Hematopoietic multipotent progenitor cell treated with erythropoietin and hydrocortisone succinate and interleukin-3 and kit ligand, for 17 days (in vitro differentiated cells): ENCODE measurements around the gene TRPV4.
"Not testable (repeated sequence)": the region's sequence is repeated elsewhere in the genome, so short reads cannot be mapped to it uniquely, and the experiment has no call there.

ENCODE experiments used
- DNase-seq: peaks from one replicate; pipeline ENCODE4 v3.0.0-alpha.2; 2015; ENCODE audit warnings: low spot score

Gene TRPV4

DNA sequence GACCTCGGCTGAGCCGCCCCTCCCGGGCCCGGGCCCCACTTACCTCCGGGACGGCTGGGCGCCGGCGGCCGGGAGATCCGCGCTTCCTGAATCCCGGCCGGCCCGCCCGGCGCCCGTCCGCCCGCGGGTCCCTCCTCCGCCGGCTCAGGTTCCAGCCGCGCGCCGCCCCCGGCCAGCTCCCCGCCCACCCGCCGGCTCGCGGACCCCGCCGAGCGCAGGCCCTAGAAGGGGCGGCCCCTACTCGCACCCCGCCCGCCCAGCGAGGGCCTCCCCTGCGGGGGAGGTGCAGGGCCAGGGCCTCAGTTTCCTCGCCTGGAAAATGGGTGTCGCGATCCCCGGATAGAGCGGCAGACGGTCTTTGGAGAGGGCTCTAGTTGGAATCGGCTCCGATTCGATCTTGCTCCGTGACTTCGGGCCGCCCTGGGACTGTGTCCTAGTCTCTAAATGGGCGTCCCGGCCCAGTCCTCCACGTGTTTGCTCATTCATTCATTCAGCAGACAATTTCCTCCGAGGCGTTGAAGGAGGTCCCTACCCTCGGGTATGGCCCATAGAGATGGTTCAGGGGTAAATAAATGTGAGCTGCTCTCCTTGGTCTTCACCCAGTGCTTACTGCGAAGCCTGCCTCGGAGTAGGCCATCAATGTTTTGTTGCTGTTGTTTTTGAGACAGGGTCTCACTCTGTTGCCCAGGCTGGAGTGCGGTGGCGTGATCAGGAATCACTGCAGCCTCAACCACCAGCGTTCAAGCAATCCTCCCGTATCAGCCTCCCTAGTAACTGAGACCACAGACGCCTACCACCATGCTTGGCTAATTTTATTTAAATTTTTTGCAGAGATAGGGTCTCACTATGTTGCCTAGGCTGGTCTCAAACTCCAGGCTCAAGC lies at the start of gene TRPV4:
TRPV4 (minus strand) TSS at position 92 of the 883 bp plus-strand sequence. CDS start 18,602 bp downstream, outside the sequence.
- DNase-seq: no peak

DNA sequence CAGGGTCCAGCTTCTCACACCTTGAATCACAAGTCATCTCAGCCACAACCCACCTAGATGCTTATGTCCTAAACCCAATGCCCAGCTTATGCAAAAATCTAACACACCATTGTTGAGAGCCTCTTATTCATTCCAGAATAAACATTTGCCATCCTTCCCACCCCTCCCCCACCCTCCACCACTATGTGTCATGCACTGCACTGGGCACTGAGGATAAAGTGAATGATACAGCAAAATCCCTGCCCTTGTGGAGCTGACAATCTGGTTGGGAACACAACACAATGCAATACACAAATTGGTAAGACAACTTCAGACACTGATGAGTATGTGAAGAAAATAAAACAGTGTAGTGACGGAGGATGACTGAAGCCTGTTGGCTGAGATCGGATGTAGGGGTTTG lies 48.6 kb upstream of the TRPV4 start:
- DNase-seq: no peak

DNA sequence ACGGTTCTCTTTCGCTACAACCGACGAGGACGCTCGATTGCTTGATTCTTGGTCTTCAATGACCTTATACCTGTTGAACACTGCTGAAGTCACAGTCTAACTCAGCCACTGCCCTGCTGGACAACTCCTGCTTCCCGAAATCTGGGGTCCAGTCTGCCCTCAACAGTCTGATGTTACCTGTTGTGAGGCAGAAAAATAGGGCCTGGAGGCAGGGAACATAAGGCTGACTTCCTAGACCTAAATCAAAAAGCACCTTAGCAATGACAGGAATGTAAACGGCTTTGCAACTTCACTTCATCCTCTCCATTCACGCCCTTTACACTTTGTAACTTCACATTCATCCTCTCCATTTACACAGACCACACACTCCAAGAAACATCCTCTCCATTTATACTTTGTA lies 47.7 kb upstream of the TRPV4 start:
- DNase-seq: no peak

DNA sequence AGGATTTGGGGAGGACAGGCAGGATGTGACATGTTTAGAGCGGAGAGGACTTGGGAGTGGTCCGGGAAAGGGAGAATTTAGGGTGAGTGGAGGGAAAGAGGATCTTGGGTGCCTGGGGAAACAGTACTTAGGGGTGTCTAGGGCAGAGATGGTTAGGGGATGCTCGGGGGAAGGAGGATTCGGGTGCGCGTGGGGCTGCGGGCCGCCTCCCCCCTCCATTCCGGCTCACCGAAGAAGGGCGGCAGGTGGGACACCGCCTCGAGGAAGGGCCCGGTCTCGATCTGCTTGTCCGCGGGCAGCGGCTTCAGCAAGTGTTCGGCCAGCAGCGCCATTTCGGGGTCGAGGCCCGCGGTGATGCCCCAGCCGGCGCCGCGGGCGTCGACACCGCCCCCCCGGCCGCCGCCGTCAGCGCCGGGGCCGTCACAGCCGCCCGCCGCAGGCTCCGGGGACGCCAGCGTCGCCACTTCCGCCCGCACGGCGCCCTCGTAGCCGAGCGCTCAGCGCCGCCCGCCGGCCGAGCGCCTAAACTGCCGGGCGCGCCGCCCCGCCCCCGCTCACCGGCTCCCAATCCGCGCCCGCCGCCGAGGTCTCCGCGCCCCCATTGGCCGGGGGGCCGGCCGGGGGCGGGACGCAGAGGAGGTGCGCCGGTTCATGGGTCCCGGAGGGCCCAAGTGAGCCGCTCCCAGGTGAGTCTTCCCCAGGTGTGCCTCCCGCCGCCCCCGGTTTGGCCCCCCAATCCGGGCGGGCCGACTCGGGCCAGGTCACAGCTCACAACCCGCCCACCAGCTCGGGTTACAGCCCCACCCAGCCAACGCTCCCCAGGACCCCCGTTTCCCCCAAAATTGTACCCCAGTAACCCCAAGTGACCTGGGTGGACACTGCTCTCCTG lies 47.1 kb upstream of the TRPV4 start, which contains the start of gene GLTP:
GLTP (minus strand) TSS at position 499 of the 889 bp plus-strand sequence; CDS start at position 332, 167 bp downstream.
- DNase-seq: peak; percentile 85

DNA sequence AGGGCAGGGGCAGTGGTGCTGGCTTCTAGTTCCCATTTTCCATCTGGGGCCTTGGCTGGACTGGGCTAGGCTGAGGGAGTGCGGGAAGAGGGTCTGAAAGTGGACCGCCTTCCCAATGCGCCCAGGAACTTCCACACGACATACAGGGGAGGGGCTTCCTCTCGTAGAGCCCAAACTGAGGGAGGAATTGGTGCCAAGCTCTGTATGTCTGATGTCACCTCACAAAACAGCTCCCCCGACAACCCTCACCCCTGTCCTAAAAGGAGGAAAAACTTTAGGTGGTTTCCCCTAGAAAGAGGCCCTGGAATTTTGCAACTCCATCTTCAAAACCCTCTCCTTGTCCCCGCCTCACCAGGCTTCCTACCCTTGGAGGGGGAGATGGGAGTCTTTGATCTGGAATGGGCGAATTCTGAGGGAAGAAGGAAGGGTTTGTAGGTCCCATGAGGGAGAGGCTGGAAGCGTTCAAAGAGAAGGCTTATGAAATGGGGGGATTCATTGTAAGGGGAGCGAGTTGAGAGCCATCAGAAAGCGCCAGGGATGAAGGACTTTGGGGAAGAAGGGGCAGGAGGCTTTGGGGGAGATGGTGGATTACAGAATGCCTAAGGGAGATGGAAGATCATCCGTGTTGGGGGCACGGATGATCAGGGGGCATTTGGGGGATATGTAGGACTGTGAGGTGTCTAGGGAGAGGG lies 46.3 kb upstream of the TRPV4 start:
- no peak for DNase-seq

DNA sequence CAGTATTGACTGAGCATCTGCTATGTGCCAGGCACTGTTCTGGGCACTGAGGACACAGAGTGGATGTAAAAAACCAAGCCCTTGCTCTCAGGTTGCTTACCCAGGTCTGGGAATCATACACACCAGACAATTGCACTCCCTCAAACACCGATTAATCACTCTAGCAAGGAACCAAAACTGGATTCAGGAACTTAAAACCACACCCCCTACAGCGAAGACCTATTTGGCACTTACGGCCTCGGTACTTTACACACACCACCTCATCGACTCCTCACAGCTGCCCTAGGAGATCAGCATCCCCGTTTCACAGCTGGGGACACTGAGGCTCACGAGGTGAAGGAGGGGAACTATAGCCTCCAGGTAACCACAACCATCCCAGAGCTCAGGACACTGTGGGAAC lies 45.6 kb upstream of the TRPV4 start:
- DNase-seq: no peak

DNA sequence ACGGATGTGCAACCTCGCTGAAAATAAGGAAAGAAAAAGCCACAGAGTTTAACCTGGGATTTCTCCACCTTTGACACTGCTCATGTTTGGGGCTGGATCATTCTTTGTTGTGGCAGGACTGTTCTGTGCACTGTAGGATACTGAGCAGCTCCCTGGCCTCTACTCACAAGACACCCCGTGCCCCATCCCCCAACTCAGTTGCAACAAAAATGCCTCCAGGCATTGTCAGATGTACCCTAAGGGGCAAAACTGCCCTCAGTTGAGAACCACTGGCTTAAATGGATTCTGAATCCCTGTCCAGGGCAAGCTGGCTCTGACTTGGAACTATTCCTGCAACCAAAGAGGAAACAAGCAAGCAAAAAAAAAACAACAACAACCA lies 45.0 kb upstream of the TRPV4 start:
- no peak for DNase-seq

DNA sequence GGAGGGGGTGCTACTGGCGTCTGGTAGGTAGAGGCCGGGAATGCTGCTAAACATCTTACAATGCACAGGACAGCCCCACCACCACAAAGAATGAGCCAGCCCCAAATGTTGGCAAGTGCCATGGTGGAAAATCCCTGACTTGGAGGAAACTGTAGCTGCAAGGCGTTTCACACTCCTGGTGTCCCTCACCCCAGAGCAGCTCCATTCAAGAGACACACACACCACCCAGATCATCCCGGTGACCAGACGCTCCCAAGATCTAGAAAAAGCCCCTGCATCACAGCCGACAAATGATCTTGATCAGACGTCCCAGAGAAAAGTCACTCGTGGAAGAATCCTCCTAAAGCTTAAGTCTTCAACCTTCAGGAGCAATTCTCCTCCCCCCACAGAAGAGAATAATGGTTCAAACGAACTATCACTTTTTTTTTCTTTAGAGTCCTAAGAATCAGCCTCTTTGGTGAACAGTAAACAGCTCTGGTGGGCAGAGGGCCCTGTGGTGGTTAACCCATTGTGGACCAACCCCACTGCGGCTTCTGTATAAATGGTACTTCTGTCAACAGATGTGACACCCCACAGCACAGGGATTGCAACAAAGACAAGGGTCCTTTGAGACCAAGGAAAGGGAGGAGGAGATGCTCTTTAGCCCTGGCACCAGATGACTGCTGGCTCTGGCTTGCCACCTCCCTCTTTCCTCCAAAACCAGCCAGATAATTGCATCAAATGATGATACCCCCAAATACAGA lies 44.5 kb upstream of the TRPV4 start:
- DNase-seq: no peak

DNA sequence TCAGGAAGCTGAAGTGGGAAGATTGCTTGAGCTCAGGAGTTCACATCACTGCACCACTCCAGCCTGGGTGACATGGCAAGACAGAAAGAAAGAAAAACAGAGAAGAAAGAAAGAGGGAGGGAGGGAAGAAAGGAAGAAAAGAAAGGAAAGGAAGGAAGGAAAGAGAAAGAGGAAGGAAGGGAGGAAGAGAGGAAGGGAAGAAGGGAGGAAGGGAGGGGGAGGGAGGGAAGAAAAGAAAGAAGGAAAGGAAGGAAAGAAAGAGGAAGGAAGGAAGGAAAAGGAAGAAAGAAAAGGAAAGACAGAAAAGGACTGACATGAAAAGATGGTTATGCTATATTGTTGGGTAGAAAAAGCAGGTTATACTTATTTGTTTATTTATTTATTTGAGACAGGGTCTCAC lies 43.2 kb upstream of the TRPV4 start:
- DNase-seq: no peak

DNA sequence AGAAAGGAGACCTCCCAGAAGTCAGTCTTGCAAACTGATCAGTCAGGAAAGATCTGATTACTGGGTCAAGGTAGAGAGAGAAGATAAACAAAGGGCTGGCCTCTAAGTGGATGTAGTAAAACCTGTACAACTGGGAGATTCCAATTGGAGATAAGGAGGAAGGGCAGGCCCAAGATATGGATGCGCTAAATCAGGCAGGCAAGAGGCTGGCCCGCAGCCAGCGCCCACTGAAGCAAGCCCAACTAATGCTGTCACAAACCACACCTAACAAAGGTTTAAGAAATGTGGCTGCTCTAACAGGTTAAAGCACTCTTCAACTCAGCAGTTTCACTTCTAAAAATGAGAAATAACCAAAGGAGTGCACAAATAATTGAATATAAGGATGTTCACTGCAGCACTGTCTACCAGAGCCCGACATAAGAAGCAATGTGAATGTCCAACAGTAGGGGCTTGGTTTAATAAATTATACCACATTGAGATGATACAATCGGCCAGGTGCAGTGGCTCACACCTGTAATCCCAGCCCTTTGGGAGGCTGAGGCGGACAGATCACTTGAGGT lies 42.5 kb upstream of the TRPV4 start:
- no peak for DNase-seq

DNA sequence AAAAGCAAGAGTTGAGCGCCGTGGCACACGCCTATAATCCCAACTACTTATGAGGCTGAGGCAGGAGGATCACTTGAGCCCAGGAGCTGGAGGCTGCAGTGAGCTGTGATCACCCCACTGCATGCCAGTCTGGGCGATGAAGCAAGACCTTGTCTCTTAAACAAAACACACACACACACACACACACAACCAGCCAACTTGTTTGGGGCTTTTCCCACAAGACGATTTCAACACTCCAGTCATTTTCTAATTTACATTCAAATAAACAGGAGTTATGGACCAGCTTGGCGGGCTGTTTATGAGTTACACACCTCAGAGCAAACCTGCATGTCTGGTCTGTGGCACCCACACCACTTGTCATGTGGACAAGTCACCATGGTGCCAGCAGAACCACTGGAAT lies 40.5 kb upstream of the TRPV4 start:
- DNase-seq: no peak

DNA sequence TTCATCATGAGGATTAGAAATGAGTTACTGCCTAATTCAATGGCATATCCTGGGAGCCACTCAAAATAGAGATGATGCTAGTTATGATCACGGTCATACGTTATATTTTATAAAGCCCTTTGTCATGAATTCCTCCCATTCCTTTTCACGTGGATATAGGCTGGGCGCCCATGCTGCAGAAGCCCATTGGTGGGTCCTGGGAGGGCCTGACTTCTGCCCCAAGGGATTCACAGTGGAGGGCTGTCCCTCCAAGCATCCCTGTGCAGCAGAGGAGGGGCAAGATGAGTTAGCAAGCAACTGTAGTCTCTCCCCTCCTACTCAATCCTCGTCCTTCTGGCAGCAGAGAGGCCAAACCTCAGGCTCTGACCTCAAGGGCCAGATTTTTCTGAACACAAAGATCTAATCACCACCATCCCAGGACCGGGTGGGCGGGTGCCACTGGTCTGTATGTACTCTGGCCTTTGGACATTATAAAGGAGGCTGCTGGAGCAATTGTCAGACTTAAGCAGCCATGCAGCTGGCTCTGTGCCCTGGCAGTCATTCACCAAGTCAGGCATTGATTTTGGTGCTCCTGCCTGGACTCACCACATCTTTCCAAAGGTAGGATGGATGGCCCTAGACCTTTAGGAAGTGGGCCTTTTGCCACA lies 38.6 kb upstream of the TRPV4 start:
- DNase-seq: no peak

DNA sequence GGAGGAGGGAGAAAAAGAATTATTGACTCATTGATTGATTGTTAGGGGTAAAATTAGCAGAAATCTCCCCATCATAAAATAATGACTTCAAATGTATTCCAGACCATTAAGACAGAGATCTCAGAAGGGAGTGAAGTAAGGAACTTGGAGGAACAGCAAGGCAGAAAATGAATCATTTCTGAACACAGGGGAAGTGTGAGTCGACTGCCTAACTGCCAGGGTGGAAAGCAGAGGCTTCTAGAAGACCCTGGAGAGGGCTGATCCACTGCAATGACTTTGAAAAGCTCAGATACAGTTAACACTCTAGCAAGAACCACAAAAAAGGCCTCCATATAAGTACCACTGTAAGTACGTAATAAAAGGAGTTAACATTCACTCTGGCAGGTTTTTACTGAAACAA lies 37.5 kb upstream of the TRPV4 start:
- DNase-seq: no peak

DNA sequence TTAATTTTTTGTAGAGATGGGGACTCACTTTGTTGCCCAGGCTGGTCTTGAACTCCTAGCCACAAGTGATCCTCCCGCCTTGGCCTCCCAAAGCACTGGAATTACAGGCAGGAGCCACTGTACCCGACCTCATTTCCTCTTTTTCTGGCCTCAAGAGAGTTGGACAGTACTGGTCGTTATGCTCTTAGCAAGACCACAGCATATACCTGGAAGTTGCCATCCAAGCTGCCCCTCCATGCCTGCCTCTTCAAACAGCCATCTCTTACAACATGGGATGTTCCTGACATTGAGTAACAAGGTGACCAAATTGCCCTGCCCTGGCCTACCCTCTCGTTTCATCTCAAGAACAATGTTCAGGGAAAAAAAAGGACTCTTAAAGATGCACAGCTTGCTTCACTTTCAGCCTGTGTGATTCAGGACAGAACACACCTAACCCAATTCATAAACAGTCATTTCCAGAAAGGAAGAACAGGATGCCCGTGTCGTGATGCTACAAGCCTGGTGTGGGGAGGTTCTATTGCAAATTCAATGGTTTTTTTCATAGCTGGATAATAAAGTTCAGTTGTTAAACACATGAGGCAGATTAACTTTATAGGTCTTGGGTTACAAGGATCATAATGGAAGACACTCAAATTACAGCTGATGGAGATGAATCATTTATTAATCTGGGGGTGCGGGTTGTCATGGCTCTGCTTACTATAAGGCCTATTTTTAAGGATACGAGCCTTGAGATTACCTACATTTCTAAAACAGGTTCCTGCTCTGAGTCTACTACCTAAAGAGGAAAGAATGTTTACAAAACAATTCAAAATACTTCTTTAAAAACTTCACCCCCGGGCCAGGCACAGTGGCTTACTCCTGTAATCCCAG lies 35.2 kb upstream of the TRPV4 start:
- no peak for DNase-seq

DNA sequence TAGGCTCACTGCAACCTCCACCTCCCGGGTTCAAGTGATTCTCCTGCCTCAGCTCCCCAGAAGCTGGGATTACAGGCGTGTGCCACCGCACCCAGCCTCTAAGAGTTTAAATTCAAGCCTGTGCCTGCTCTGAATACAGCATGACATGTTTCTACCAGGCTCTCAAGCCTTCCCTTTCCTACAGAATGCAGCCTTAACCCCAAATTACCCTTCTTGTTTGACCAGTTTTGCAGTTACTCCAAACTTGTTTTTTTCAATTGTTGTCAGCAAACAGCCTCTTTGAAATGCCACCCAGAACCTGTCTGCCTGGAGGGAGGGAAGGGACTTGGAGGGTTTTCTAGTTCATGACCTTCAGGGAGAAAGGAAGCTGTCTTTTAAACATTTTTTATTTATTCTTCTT lies 31.7 kb upstream of the TRPV4 start:
- DNase-seq: no peak

DNA sequence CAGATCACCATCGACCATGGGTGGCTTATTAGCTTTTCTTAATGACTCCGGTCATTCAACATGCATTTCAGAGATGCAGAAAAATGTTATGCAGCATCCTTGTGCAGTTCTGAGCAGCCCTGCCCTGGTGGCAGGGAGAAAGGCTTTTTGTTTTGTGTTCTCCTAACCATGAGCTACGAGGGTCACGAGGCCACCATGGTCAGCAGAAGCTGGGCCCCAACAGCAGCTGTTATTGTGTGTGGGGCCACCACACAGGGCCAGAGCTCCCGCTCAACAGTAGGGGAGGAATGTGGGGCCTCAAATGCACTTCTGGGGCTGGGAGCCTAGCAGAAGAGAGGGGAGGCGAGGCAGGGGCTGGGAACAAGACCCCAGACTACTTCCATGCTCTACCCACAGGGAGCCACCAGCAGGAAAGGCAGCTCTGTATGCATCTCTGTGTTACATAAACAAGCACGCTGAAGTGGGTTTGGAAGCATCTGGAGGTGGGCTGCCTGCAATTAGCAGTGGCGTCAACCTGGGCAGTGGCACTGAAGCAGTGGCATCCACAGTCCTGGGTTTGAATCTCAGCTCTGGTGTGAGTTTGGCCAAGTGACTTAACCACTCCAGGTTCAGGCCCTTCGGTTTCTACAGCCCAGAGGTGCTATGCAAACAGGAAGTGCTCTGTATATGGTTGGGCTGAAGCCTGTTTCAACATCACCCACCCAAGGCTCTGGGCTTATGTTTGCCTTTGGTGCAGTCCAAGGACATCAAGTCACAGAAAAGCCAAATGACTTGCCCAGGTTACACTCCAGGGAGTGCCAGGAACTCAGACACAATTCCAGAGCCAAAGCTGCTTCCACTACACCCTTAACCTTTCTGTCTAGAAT lies 30.9 kb upstream of the TRPV4 start:
- DNase-seq: no peak

DNA sequence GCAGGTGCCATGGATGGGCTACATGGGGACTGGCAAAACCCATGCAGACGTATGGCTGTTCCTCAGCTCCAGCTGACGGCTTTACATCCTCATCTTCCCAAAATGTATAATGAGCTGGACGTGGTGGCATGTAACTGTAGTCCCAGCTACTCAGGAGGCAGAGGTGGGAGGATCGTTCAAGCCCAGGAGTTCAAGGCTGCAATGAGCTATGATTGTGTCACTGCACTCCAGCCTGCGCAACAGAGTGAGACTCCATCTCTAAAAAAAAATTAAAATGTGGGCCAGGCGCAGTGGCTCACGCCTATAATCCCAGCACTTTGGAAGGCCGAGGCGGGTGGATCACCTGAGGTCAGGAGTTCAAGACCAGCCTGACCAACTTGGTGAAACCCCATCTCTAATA lies 29.3 kb upstream of the TRPV4 start:
- not testable (repeated sequence) for DNase-seq

DNA sequence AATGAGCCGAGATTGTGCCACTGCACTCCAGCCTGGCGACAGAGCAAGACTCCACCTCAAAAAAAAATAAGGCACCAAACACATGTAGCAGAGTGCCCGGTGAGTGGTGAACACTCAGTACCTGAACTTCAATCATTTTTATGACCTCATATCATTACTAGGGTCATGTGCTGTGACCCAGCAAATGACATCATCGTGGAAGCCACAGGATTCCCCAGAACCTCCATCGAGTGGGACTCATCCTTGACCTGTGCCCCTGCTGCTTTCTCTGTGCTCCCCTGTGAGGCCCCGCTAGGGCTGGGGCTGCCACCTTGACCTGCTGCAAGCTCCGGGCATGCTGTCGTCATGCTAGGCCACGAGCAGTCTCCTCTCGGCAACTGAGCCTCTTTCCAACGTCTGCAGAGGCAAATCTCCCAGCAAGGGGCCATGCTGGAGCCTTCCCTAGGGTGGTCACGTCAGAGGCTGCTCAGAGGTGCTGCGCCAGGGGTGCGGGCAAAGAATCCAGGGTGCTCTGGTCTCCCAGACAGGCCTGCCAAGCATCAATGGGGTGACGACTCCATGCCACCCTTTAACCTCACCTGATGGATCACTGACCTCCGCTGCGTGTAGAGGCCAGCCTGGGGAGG lies 28.6 kb upstream of the TRPV4 start:
- DNase-seq: no peak
